HCT116 (cell line): ENCODE results near the gene ICAM2. TPM values are rescaled to one million over a fixed set of nuclear protein-coding genes. Genes with fewer than 3 reads are reported as not detected.

Source experiments
- ATAC-seq: fragments of 200-7000 bp; cut with Tn5 transposase; 2 replicates; pipeline ENCODE4 v1.9.1; 2020; ENCODE audit warnings: mild to moderate bottlenecking, moderate library complexity
- BruUV-seq: library from RNA; stranded (reverse); fragments of 400-500 nt; replicated peaks from 2 replicates; lab custom pipeline; 2021; lab: Mats Ljungman, UMichigan
- CTCF ChIA-PET: fragments of 300-600 bp; sonication (Branson Sonifier 250); formaldehyde crosslinking; loops from one replicate; lab custom pipeline; 2021; ENCODE audit warnings: antibody characterized with exemption; lab: Charles Lee
- POLR2A ChIA-PET: fragments of 300-600, 350-600 bp; sonication (Branson Sonifier 250); formaldehyde crosslinking; loops from one replicate; lab custom pipeline; 2021; ENCODE audit warnings: antibody characterized with exemption; lab: Charles Lee
- RAD21 ChIA-PET, 2 experiments: fragments of 300-600 bp; sonication (Branson Sonifier 250); formaldehyde crosslinking; loops; one replicate each; lab custom pipeline; 2023; ENCODE audit warnings: low total read pairs in 2 of 2; ENCODE audit not compliant: uncharacterized antibody in 2 of 2, unreplicated experiment in 2 of 2, low non-redundant PET in 1 of 2; lab: Charles Lee
- DNase-seq: peaks from one replicate; pipeline ENCODE4 v3.0.0-alpha.2; 2010; ENCODE audit warnings: low read depth, low spot score
- H2AFZ ChIP-seq: fragments of 200-600 bp; shearing (Covaris generic), sonication (generic); 2 replicates; pipeline ENCODE4 v1.6.1; 2017; ENCODE audit warnings: low read depth, mixed run types, mixed read lengths, antibody characterized with exemption, low read length; ENCODE audit not compliant: poor library complexity, severe bottlenecking
- H3K27ac ChIP-seq: 2 replicates; pipeline ENCODE4 v1.5.1; 2012; ENCODE audit warnings: low read depth, low read length
- H3K27me3 ChIP-seq: fragments of 200-600 bp; sonication (generic); 2 replicates; pipeline ENCODE4 v1.6.1; 2016; ENCODE audit warnings: mixed run types, low read length, mixed read lengths; ENCODE audit not compliant: insufficient read depth
- H3K36me3 ChIP-seq, 2 experiments: fragments of 200-500 bp in 1 of 2; fragments of 200-600 bp in 1 of 2; sonication (Bioruptor generic) in 1 of 2; sonication (generic) in 1 of 2; 2 replicates each; pipeline versions ENCODE4 v1.5.1 to v1.6.1; 2014 to 2016; ENCODE audit warnings: low read length in 2 of 2, inconsistent platforms in 1 of 2, mixed read lengths in 1 of 2, mixed run types in 1 of 2; ENCODE audit not compliant: insufficient read depth in 2 of 2, control insufficient read depth in 1 of 2
- H3K4me1 ChIP-seq, 2 experiments: fragments of 200-600 bp in 1 of 2; sonication (generic) in 1 of 2; 2 replicates each; pipeline versions ENCODE4 v1.5.1 to v1.6.1; 2012 to 2017; ENCODE audit warnings: low read length in 2 of 2, inconsistent platforms in 1 of 2, mild to moderate bottlenecking in 1 of 2, mixed read lengths in 1 of 2, mixed run types in 1 of 2, moderate library complexity in 1 of 2; ENCODE audit not compliant: insufficient read depth in 2 of 2, control insufficient read depth in 1 of 2
- H3K4me2 ChIP-seq: fragments of 200-600 bp; sonication (generic); 2 replicates; pipeline ENCODE4 v1.6.1; 2017; ENCODE audit warnings: mixed run types, low read length, mixed read lengths
- H3K4me3 ChIP-seq, 2 experiments: fragments of 200-600 bp in 1 of 2; sonication (generic) in 1 of 2; replicated peaks in 1 of 2; 2 replicates each; pipeline ENCODE4 v1.5.1; 2011 to 2016; ENCODE audit warnings: low read length in 2 of 2, control low read depth in 1 of 2, low read depth in 1 of 2, mild to moderate bottlenecking in 1 of 2, mixed read lengths in 1 of 2, mixed run types in 1 of 2
- H3K79me2 ChIP-seq: fragments of 200-600 bp; sonication (generic); 2 replicates; pipeline ENCODE4 v1.6.1; 2017; ENCODE audit warnings: mild to moderate bottlenecking, mixed run types, low read length, moderate library complexity, mixed read lengths; ENCODE audit not compliant: insufficient read depth
- H3K9ac ChIP-seq: fragments of 200-600 bp; sonication (generic); 2 replicates; pipeline ENCODE4 v1.6.1; 2016; ENCODE audit warnings: low read length, mixed read lengths
- H3K9me2 ChIP-seq: fragments of 200-600 bp; sonication (generic), shearing (Covaris generic); 2 replicates; pipeline ENCODE4 v1.6.1; 2017; ENCODE audit warnings: mixed run types, mild to moderate bottlenecking, moderate library complexity; ENCODE audit not compliant: insufficient read depth
- H3K9me3 ChIP-seq, 2 experiments: fragments of 200-500 bp in 1 of 2; fragments of 200-600 bp in 1 of 2; sonication (Bioruptor generic) in 1 of 2; sonication (generic) in 1 of 2; 2 replicates each; pipeline ENCODE4 v1.6.1; 2014 to 2017; ENCODE audit warnings: low read length in 2 of 2, mixed read lengths in 2 of 2, inconsistent platforms in 1 of 2, low read depth in 1 of 2, mild to moderate bottlenecking in 1 of 2, mixed run types in 1 of 2, moderate library complexity in 1 of 2; ENCODE audit not compliant: control insufficient read depth in 1 of 2, insufficient read depth in 1 of 2
- H4K20me1 ChIP-seq: fragments of 200-600 bp; sonication (generic), shearing (Covaris generic); 2 replicates; pipeline ENCODE4 v1.6.1; 2017; ENCODE audit warnings: mixed run types, mild to moderate bottlenecking, moderate library complexity; ENCODE audit not compliant: insufficient read depth
- EGR1 ChIP-seq: IDR thresholded peaks from 2 replicates; pipeline ENCODE4 v1.6.1; 2012; ENCODE audit warnings: low read depth
- intact Hi-C: fragments of 100-400 bp; cut with micrococcal nuclease; formaldehyde crosslinking; loops from 2 replicates; pipeline ENCODE4 v1.10.0; 2022
- total RNA-seq: library from RNA; stranded (reverse); gene quantifications from one replicate; pipeline ENCODE4 v1.2.1, GENCODE V29; 2021; ENCODE audit not compliant: unreplicated experiment
- TF ChIP-seq, protein P1 (sequence below), 3 experiments: fragments of 200-600 bp in 1 of 3; sonication (generic) in 1 of 3; IDR thresholded peaks in 2 of 3; conservative IDR thresholded peaks in 1 of 3; 2 replicates each; pipeline ENCODE4 v1.5.1; 2012 to 2017; ENCODE audit warnings: low read depth in 2 of 3, low read length in 2 of 3, antibody characterized with exemption in 1 of 3, borderline replicate concordance in 1 of 3, control low read depth in 1 of 3, mild to moderate bottlenecking in 1 of 3, mixed read lengths in 1 of 3, mixed run types in 1 of 3, moderate library complexity in 1 of 3; ENCODE audit not compliant: insufficient read depth in 1 of 3

The ICAM2 gene
- total RNA-seq, 1 experiment from 2014 or later = 0.61 TPM

GRCh38 chr17:63985387-63986140, 34.9 kb downstream of the ICAM2 start:
- intact Hi-C loops = no loop called here
- POLR2A ChIA-PET = interaction anchor here (0.5 to 1.0 kb wide), 2 partner anchors 24 to 293 kb away, joined by 3 read pairs; no protein-coding TSS in a partner anchor
- peak overlapping the region; percentile 49 for H3K4me2 ChIP-seq

More at GRCh38 chr17:63985387-63986140, 34.9 kb downstream of the ICAM2 start:
- DNase-seq = no peak
- H3K9me2 ChIP-seq = no peaks in the 10 kb centered on the region
- H3K9ac ChIP-seq = no peak overlapping the region
- H3K4me1 ChIP-seq = peaks cover 5 to 21% of the 10 kb centered on the region in 2 experiments
- ChIA-PET RAD21 (interaction anchor here in 1 of 2 experiments (1.7 kb wide), 1 partner anchor 35 kb away, joined by 5 read pairs; no protein-coding TSS in a partner anchor), CTCF (interaction anchor here (0.6 to 7.3 kb wide), 10 partner anchors 9 to 67 kb away, joined by 3 to 77 read pairs (median 4); partner anchors contain the start of gene GH1)
- no peaks in the 10 kb centered on the region for H4K20me1 ChIP-seq
- no peaks in the 10 kb centered on the region for H3K79me2 ChIP-seq
- H3K27me3 ChIP-seq = no peaks in the 10 kb centered on the region
- no peaks in the 10 kb centered on the region for H3K36me3 ChIP-seq
- 0 out of 4 replicates have a peak, but pooled peaks cover 0 to 4% of the 10 kb centered on the region in 2 experiments for H3K9me3 ChIP-seq
- ATAC-seq = peak; percentile 28; the same call in 1 of the 2 replicates
- no TSS peak for BruUV-seq
- H3K4me3 ChIP-seq = no peak overlapping the region
- no peak overlapping the region for H3K27ac ChIP-seq
- TF ChIP-seq EGR1 = no peak
- TF ChIP-seq, protein P1, sequence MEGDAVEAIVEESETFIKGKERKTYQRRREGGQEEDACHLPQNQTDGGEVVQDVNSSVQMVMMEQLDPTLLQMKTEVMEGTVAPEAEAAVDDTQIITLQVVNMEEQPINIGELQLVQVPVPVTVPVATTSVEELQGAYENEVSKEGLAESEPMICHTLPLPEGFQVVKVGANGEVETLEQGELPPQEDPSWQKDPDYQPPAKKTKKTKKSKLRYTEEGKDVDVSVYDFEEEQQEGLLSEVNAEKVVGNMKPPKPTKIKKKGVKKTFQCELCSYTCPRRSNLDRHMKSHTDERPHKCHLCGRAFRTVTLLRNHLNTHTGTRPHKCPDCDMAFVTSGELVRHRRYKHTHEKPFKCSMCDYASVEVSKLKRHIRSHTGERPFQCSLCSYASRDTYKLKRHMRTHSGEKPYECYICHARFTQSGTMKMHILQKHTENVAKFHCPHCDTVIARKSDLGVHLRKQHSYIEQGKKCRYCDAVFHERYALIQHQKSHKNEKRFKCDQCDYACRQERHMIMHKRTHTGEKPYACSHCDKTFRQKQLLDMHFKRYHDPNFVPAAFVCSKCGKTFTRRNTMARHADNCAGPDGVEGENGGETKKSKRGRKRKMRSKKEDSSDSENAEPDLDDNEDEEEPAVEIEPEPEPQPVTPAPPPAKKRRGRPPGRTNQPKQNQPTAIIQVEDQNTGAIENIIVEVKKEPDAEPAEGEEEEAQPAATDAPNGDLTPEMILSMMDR (IDR thresholded peaks at IDR 0.05 in 2 of 3, conservative IDR thresholded peaks at IDR 0.05 in 1 of 3; ENCODE audit: borderline replicate concordance in 1 of 3, insufficient read depth in 1 of 3, low read depth in 2 of 3, low read length in 2 of 3) = peak in 2 of 3 experiments; percentile 35 to 52; a peak in 4 of 6 replicates
- no peak overlapping the region for H2AFZ ChIP-seq
